Ishikawa (cell line): ENCODE results near the gene TNIK.

Experiments used
- CEBPB ChIP-seq: IDR thresholded peaks from 2 replicates; pipeline ENCODE4 v1.6.1; 2012
- CREB1 ChIP-seq: IDR thresholded peaks from 2 replicates; pipeline ENCODE4 v1.6.1; 2012; ENCODE audit warnings: low read depth
- EGR1 ChIP-seq: IDR thresholded peaks from 2 replicates; pipeline ENCODE4 v1.6.1; 2012
- EP300 ChIP-seq: IDR thresholded peaks from 2 replicates; pipeline ENCODE4 v1.6.1; 2012; ENCODE audit warnings: borderline replicate concordance
- FOXM1 ChIP-seq: IDR thresholded peaks from 2 replicates; pipeline ENCODE4 v1.6.1; 2012; ENCODE audit warnings: low read depth, borderline replicate concordance
- MAX ChIP-seq: IDR thresholded peaks from 2 replicates; pipeline ENCODE4 v1.6.1; 2012
- NFIC ChIP-seq: IDR thresholded peaks from 2 replicates; pipeline ENCODE4 v1.6.1; 2012
- RAD21 ChIP-seq: IDR thresholded peaks from 2 replicates; pipeline ENCODE4 v1.6.1; 2012; ENCODE audit warnings: low read depth
- REST ChIP-seq: IDR thresholded peaks from 2 replicates; pipeline ENCODE4 v1.6.1; 2012; ENCODE audit warnings: low read depth, mild to moderate bottlenecking
- TAF1 ChIP-seq: IDR thresholded peaks from 2 replicates; pipeline ENCODE4 v1.6.1; 2012; ENCODE audit warnings: low read depth, mild to moderate bottlenecking
- TCF12 ChIP-seq: IDR thresholded peaks from 2 replicates; pipeline ENCODE4 v1.6.1; 2012; ENCODE audit warnings: low read depth
- TEAD4 ChIP-seq: IDR thresholded peaks from 2 replicates; pipeline ENCODE4 v1.6.1; 2012
- YY1 ChIP-seq: IDR thresholded peaks from 2 replicates; pipeline ENCODE4 v1.6.1; 2012; ENCODE audit warnings: low read depth
- ZBTB7A ChIP-seq: IDR thresholded peaks from 2 replicates; pipeline ENCODE4 v1.6.1; 2012; ENCODE audit warnings: low read depth
- TF ChIP-seq, protein P1 (sequence below): IDR thresholded peaks from 2 replicates; pipeline ENCODE4 v1.6.1; 2012

The TNIK gene

DNA sequence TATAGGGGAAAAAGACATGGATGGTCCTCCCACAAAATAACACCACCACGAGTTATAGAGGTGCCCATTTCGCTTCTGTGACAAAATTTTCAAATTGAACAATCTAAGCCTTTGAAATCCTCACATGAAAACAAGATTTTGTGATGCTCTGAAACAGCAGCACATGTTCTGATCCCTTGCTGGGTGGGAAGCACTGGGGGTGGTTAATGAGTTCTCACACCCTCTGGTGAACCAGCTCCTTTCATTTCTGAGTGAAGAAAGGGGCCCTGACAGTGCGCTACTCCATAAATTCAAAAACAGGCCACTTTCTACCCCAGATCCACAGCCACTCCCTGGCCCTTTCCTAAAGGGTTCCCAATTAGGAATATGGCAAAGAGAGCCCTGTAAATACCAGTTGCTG, 129.3 kb downstream of the TNIK start:
- TF ChIP-seq NFIC (no peak), EP300 (no peak)

GRCh38 chr3:171329746-171330145, 130.5 kb downstream of the TNIK start:
- TF ChIP-seq NFIC (no peak), ZBTB7A (no peak), TAF1 (no peak), MAX (no peak), TCF12 (no peak), CEBPB (no peak), EGR1 (no peak), YY1 (no peak), REST (no peak), RAD21 (no peak)
- TF ChIP-seq, protein P1, sequence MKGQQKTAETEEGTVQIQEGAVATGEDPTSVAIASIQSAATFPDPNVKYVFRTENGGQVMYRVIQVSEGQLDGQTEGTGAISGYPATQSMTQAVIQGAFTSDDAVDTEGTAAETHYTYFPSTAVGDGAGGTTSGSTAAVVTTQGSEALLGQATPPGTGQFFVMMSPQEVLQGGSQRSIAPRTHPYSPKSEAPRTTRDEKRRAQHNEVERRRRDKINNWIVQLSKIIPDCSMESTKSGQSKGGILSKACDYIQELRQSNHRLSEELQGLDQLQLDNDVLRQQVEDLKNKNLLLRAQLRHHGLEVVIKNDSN, result no peak

DNA sequence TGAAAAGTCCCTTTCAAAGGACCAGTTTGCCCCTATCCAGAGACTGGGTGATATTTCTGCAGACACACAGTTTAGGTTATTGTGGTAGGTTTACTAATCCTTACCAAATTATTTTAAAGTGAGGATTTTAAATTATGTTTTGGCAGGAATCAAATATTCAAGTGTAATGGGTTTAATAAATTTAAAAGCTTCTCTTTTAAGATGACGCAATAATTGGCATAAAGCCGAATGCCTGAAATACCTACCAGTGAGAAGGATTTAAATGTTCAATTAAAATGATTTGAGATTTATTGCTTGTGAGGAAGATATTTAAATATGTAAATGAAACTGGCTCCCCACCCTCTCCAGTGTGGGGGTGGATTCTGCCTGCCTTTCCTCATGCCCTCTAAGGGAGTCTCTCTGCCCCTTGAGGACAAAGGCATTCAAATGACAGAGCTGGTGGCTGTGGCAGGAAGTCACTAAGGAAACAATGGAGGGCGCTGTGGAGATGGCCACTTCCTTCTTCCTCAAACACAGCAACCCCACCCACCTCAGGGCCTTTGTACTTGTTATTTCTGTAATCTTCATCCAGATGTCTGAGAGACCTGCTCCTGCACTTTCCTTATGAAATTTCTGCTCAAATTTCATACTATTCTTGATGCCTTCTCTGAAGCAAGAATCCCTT, 131.7 kb downstream of the TNIK start:
- no peak for TF ChIP-seq TCF12
- no peak for TF ChIP-seq YY1
- TF ChIP-seq MAX, result no peak
- peak; percentile 88 for TF ChIP-seq CEBPB
- TF ChIP-seq NFIC, result 0 out of 2 replicates have a peak, but pooled peaks have one; percentile 14

DNA sequence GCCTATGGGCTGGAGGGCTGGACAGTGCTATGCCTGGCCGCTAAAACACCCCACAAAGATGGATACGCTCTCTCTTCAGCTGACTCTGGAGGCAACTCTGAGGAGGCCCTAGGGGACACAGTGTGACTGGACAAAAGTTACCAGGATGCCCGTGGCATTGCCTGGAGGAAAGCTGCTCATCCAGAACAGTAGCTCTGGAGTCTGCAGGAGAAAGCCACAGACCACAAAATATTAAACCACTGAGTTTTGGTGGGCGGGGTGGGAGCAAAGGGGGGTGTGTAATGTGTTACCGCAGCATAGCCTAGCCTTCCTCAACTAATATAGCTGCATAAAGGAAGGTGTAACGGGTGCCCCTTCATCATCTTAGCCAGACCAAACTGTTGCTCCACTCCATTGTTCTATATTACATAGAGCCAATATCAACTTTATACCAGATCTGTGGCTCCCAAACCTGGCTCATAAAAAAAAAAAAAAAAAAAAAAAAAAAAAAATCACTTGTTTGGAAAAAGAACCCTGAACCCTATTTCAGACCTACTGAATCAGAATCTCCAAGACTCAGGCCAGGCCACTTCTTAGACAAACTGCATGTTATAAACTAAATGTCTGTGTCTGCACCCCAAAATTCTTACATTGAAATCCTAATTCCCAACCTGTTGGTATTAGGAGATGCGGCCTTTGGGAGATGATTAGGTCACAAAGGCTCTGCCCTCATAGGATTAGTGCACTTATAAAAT, 132.6 kb downstream of the TNIK start:
- no peak for TF ChIP-seq CREB1
- no peak for TF ChIP-seq FOXM1
- TF ChIP-seq ZBTB7A, result no peak
- no peak for TF ChIP-seq RAD21
- no peak for TF ChIP-seq MAX
- no peak for TF ChIP-seq REST
- TF ChIP-seq TAF1, result no peak
- TF ChIP-seq YY1, result no peak
- TF ChIP-seq, protein P1, result no peak
- TF ChIP-seq TEAD4, result no peak
- no peak for TF ChIP-seq NFIC
- no peak for TF ChIP-seq TCF12

DNA sequence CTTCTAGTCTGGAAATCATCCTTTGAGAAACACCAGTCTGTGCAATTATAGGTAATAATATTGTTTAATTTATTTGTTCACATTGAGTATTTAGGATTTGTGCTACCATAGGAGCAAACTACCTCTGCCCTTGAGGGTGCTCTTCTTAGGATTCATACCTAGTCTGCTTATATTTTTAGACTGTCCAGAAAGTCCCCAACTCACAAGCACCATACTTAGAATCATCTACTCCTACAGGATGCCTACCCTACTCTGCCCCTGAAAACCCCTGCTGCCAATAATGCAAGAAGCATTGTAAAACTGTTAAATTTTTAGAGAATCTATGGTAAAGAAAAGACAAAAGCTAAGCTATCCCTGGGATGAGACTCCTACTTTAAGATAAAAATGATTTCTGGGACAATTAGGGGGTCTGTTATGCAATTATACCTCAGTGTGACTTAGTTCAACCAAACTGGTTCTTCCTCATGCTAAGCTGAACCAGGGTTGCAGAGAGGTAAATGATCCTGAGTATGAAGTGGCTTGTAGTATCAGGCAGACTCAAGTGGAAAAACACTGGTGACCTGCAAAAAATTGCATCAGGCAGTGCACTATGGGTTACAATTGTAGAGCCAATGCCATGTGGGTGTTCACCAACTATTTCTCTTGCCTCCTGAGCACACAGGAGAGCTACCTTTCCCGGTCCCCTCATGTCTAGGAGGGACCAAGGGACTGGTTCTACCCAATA, 133.3 kb downstream of the TNIK start:
- TF ChIP-seq TCF12 (no peak), NFIC (no peak), REST (no peak), CEBPB (no peak), EP300 (no peak), EGR1 (no peak), FOXM1 (no peak), TAF1 (no peak), YY1 (no peak), MAX (no peak), RAD21 (no peak), TEAD4 (no peak), CREB1 (no peak)
- TF ChIP-seq, protein P1, result no peak
